Astrocyte of the spinal cord (primary cell): ENCODE data around the gene OBI1.

Experiments used
- DNase-seq: peaks from one replicate; pipeline ENCODE4 v3.0.0; 2011; ENCODE audit warnings: low read depth, low spot score
- H3K4me3 ChIP-seq: 2 replicates; pipeline ENCODE4 v1.5.1; 2011; ENCODE audit warnings: low read depth, mild to moderate bottlenecking, low read length, moderate library complexity
- in situ Hi-C: cut with HindIII; loops from 2 replicates; pipeline ENCODE4 v1.10.0; 2017; ENCODE audit warnings: low sequenced_read_pairs
- TF ChIP-seq, protein P1 (sequence below): IDR thresholded peaks from 2 replicates; pipeline ENCODE4 v1.5.1; 2012; ENCODE audit warnings: low read depth, mild to moderate bottlenecking, low read length, inconsistent platforms

The OBI1 gene, protein sequence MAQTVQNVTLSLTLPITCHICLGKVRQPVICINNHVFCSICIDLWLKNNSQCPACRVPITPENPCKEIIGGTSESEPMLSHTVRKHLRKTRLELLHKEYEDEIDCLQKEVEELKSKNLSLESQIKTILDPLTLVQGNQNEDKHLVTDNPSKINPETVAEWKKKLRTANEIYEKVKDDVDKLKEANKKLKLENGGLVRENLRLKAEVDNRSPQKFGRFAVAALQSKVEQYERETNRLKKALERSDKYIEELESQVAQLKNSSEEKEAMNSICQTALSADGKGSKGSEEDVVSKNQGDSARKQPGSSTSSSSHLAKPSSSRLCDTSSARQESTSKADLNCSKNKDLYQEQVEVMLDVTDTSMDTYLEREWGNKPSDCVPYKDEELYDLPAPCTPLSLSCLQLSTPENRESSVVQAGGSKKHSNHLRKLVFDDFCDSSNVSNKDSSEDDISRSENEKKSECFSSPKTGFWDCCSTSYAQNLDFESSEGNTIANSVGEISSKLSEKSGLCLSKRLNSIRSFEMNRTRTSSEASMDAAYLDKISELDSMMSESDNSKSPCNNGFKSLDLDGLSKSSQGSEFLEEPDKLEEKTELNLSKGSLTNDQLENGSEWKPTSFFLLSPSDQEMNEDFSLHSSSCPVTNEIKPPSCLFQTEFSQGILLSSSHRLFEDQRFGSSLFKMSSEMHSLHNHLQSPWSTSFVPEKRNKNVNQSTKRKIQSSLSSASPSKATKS

DNA sequence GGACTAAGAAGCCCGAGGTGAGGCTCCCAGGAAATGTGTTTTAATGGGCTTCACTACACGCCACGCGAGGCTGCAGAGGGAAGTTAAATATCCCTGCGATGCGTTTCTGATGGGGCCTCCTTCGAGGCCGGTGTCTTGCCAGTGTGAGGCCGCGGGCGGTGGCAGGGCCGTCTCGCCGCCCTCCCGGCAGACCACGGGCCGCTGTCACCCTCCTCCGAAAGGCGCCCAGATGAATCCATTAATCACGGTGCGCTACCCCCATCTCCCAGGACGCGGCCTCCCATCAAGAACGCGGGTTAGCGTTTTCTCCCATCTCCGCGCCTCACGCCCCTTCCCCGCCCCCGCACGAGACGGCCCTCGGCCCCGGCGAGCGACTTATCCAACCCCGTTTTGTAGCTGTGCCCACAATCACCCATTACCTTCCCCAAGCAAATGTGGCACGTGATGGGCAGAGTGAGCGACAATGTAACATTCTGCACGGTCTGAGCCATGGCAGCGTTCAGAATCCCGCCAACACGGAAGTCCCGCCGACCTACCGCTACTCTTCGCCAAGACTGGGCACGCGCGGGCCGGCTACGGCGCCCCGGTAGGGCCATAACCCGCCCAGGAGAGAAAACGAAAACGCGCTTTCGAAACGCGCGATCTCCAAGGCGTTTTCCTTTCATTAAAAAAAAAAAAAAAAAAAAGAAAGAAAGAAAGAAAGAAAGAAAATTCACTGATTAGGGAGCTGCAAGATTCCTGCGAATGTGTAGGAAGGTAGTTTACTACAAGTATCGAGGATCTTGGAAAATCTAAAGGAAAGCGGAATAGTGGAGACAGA lies at the start of gene OBI1:
Gene OBI1 (minus strand): TSS at position 526 of the 820 bp plus-strand sequence. CDS start 35 bp downstream, at position 491.
- in situ Hi-C loops = no loop called here
- peak within 1 kb of the TSS; percentile 91 for H3K4me3 ChIP-seq
- TF ChIP-seq, protein P1, sequence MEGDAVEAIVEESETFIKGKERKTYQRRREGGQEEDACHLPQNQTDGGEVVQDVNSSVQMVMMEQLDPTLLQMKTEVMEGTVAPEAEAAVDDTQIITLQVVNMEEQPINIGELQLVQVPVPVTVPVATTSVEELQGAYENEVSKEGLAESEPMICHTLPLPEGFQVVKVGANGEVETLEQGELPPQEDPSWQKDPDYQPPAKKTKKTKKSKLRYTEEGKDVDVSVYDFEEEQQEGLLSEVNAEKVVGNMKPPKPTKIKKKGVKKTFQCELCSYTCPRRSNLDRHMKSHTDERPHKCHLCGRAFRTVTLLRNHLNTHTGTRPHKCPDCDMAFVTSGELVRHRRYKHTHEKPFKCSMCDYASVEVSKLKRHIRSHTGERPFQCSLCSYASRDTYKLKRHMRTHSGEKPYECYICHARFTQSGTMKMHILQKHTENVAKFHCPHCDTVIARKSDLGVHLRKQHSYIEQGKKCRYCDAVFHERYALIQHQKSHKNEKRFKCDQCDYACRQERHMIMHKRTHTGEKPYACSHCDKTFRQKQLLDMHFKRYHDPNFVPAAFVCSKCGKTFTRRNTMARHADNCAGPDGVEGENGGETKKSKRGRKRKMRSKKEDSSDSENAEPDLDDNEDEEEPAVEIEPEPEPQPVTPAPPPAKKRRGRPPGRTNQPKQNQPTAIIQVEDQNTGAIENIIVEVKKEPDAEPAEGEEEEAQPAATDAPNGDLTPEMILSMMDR = no peak
- DNase-seq = peak; percentile 92

DNA sequence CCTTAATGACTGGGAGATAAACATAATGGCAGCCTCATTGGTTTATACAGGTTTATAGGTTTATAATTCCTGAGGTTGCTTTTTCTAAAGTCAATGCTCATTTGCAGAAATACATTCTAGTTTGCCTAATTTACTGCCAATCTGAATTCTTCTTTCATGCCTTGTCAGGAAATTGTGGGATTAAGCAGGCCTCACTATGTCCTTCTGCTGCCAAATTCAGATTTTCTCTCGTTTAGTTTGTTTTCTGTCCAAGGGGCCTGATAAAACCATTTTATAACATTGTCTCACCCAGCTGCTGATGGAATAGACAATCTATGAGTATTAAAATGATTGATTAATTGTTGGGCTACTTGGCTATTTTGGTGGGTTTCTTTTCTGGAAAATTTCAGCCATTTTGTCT lies 42.4 kb upstream of the OBI1 start:
- peak; percentile 50 for DNase-seq
- in situ Hi-C loops = no loop called here
- TF ChIP-seq, protein P1 = no peak
- H3K4me3 ChIP-seq = no peak overlapping the region

DNA sequence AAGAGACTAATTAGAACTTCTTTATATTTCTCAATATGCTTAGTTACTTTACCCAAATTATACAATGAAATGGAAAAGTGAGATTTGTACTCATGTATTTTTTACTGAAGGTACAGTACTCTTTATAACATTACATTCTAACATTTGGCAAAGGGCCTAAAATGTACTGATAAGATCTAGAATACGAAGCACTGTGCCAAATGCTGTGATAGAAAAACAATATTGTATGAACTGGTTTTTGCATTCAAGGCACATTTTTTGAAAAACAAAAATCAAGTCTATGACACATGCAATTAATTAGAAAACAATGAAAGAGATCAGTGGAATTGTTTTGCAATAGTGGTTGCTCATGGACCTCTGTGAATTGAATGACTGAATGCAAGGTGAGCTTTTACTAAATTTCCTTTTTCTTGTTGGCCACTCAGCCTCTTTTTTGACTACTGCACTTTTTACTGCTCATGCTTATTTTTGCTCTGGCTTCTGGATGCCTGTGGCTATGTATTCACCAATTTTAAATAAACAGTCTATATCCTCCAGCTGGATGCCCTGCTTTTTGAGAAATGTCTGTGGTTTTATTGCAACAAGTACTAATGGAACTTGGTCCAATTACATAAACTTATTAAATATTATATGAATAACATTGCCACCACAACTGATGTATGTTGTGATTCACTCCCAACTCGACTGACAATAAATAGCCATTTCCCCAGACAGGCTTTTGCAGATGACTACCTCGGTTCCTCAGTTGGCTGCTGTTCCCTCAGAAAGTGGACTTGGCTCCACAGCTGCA lies 41.4 kb upstream of the OBI1 start:
- in situ Hi-C loops = no loop called here
- H3K4me3 ChIP-seq = no peak overlapping the region
- DNase-seq = peak; percentile 34
- TF ChIP-seq, protein P1 = no peak

DNA sequence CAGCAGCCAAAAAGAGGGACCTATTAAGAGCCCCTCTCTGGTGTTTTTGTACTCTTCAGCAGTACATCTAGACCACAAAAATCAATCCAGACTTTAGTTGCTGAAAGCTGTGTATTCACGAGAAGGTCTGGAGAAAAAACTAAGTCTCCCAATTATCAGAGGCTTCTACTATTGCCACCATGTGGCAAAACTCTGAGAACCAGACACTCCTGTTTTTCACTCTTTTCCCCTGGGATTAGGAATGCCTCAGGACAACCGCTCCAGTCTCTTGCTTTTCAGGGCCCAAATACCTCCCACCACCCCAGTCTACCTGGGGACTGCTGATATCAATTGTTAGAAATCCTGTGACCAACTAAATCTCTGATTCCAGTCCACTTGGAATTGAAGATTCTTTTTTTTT lies 30.1 kb upstream of the OBI1 start:
- no peak for DNase-seq
- no peak overlapping the region for H3K4me3 ChIP-seq
- in situ Hi-C loops = no loop called here
- TF ChIP-seq, protein P1 = no peak

DNA sequence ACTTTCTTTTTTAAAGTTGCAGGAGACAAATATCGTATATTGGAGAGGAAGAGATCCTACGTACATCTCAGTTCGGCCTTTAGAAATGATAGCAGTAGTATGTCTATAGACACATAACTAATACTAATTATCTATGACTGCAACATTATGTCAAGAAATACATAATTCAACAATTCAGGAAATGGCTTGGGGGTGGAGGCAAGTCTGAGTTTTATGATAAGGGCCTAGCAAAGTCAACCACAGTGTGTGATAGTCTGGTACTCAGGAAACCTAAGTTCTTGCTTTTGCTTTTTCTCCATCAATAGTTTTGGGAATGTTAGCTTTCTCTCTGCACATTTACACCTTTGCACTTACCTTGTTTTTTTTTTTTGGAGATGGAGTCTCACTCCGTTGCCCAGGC lies 27.5 kb upstream of the OBI1 start:
- in situ Hi-C loops = no loop called here

More for the DNA sequence above, 27.5 kb upstream of the OBI1 start:
- no peak for DNase-seq
- H3K4me3 ChIP-seq = no peak overlapping the region
- TF ChIP-seq, protein P1 = no peak
